Measurements from ENCODE around the gene SLC38A9.
A peak's percentile ranks its signal among the peaks of the same experiment; 100 is the strongest.
"Not testable (repeated sequence)": the region's sequence is repeated elsewhere in the genome, so short reads cannot be mapped to it uniquely, and the experiment has no call there.

Gene SLC38A9

DNA sequence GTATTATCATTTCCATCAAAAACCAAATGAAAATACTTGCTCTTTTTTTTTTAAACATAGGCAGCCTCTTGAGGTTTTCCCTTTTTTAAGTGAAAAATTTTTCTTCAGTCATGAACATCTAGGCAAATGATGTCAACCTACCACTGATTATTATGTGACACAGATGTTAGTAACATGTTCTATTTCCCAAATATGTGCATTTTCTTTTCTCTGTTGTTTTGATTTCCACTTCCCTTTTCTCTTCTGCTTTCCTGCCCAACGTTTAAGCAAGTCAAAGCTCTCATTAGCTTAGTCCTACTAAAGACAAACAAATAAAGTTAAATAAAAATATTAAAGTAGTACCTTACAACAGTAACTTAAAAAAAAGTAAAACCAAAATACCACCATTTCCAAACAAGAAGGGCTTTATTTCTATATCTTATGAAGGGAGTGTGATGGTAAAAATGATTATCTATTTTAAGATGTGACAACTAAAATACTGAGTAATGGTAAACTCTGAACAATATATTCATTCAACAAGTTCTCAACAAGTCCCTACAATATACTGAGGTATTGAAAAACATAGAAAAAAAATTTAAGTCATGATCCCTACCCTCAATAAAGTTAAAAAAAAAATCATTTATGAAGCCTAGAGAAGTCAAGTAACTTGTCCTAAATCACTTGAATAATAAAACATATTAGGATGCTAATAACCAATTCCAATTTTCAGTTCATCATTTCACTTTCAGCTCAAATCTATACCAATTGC, 9.4 kb downstream of the SLC38A9 start:
- no peak for DNase-seq (ENCODE audit: low read depth)
- no peak overlapping the region for H3K4me3 ChIP-seq (ENCODE audit: low read depth, low read length)
- TF ChIP-seq, protein P1, sequence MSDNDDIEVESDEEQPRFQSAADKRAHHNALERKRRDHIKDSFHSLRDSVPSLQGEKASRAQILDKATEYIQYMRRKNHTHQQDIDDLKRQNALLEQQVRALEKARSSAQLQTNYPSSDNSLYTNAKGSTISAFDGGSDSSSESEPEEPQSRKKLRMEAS (IDR thresholded peaks at IDR 0.05; ENCODE audit: low read depth, low read length): no peak
- no peak for TF ChIP-seq MYC (IDR thresholded peaks at IDR 0.05; ENCODE audit: low read depth, low read length)
- TF ChIP-seq CTCF (IDR thresholded peaks at IDR 0.05; ENCODE audit: low read depth, low read length): no peak
- TF ChIP-seq POLR2A (IDR thresholded peaks at IDR 0.05; ENCODE audit: extremely low read depth, insufficient read length): no peak

- no peak for DNase-seq (ENCODE audit: low read depth)
- no peak overlapping the region for H3K4me3 ChIP-seq (ENCODE audit: low read depth, low read length)
- TF ChIP-seq POLR2A (IDR thresholded peaks at IDR 0.05; ENCODE audit: extremely low read depth, insufficient read length): no peak
- TF ChIP-seq, protein P1 (IDR thresholded peaks at IDR 0.05; ENCODE audit: low read depth, low read length): no peak
- no peak for TF ChIP-seq MYC (IDR thresholded peaks at IDR 0.05; ENCODE audit: low read depth, low read length)
These were observed 10.5 kb downstream of the SLC38A9 start for GRCh38 chr5:55701462-55702103.

GRCh38 chr5:55700745-55701144, 11.4 kb downstream of the SLC38A9 start:
- TF ChIP-seq CTCF (IDR thresholded peaks at IDR 0.05; ENCODE audit: low read depth, low read length) (no peak), MYC (IDR thresholded peaks at IDR 0.05; ENCODE audit: low read depth, low read length) (no peak)
- TF ChIP-seq, protein P1 (IDR thresholded peaks at IDR 0.05; ENCODE audit: low read depth, low read length): no peak
- DNase-seq (ENCODE audit: low read depth): no peak
- H3K4me3 ChIP-seq (ENCODE audit: low read depth, low read length): no peak overlapping the region

DNA sequence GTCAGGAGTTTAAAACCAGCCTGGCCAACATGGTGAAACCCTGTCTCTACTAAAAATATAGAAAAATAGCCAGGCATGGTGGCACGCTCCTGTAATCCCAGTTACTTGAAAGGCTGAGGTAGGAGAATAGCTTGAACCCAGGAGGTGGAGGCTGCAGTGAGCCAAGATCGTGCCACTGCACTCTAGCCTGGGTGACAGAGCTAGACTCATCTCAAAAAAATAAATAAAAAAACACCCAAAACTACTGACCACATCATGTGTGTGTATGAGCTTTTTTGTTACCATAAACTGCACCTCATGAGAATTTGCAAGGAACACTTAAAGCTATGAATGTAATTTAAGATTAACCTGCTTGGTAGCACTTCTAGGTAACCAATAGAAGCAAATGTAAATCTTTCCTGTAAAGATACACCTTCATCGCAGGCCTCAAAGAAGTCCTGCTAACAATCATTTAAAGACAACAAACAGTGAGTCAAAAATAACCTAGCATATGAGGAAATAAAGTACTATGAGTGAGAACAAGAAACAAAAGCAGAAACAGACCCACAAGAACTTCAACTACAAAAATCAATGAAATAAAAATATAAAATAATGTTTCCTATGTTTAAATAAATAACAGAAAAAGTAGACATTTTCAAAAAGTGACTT, 13.0 kb downstream of the SLC38A9 start:
- no peak for TF ChIP-seq MYC (IDR thresholded peaks at IDR 0.05; ENCODE audit: low read depth, low read length)
- TF ChIP-seq, protein P1 (IDR thresholded peaks at IDR 0.05; ENCODE audit: low read depth, low read length): no peak
- no peak for TF ChIP-seq POLR2A (IDR thresholded peaks at IDR 0.05; ENCODE audit: extremely low read depth, insufficient read length)
- TF ChIP-seq CTCF (IDR thresholded peaks at IDR 0.05; ENCODE audit: low read depth, low read length): no peak
- H3K4me3 ChIP-seq (ENCODE audit: low read depth, low read length): no peak overlapping the region
- DNase-seq (ENCODE audit: low read depth): no peak

DNA sequence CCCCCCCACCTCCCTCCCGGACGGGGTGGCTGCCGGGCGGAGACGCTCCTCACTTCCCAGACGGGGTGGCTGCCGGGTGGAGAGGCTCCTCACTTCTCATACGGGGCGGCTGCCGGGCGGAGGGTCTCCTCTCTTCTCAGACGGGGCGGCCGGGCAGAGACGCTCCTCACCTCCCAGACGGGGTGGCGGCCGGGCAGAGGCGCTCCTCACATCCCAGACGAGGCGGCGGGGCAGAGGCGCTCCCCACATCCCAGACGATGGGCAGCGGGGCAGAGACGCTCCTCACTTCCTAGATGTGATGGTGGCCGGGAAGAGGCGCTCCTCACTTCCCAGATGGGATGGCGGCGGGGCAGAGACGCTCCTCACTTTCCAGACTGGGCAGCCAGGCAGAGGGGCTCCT, 15.4 kb downstream of the SLC38A9 start:
- H3K4me3 ChIP-seq (ENCODE audit: low read depth, low read length); DNase-seq (ENCODE audit: low read depth): not testable (repeated sequence)

GRCh38 chr5:55694152-55694830, 17.8 kb downstream of the SLC38A9 start:
- DNase-seq (ENCODE audit: low read depth): peak; percentile 55
- peak; percentile 17 for TF ChIP-seq CTCF (IDR thresholded peaks at IDR 0.05; ENCODE audit: low read depth, low read length)
- no peak for TF ChIP-seq MYC (IDR thresholded peaks at IDR 0.05; ENCODE audit: low read depth, low read length)
- H3K4me3 ChIP-seq (ENCODE audit: low read depth, low read length): no peak overlapping the region

Measured in NB4 (cell line).